ENCODE measurements around the gene HSPA8. TPM values are rescaled to one million over a fixed set of nuclear protein-coding genes. Genes with fewer than 3 reads are reported as not detected.

The HSPA8 gene
- total RNA-seq, 1 experiment from 2014 or later = 3,307 TPM

- Histone ChIP-seq H3K27ac (ENCODE audit: low read depth, low read length, poor library complexity, severe bottlenecking) (no peak overlapping the region), H3K9me3 (ENCODE audit: low read depth, low read length, poor library complexity, severe bottlenecking) (no peaks in the 10 kb centered on the region), H3K27me3 (replicated peaks; ENCODE audit: insufficient read depth, low read depth, low read length, poor library complexity) (no peaks in the 10 kb centered on the region), H3K4me1 (ENCODE audit: insufficient read depth, low read length, poor library complexity, severe bottlenecking) (no peaks in the 10 kb centered on the region), H3K36me3 (ENCODE audit: insufficient read depth, low read length, poor library complexity, severe bottlenecking) (no peaks in the 10 kb centered on the region), H3K4me3 (ENCODE audit: low read depth, low read length, poor library complexity, severe bottlenecking) (no peak overlapping the region)
- CTCF ChIA-PET = no interaction called here
- DNase-seq (ENCODE audit: low spot score) = no peak
- POLR2A ChIA-PET (ENCODE audit: low non-redundant PET) = interaction anchor here (0.7 kb wide), 1 partner anchor 1907 kb away, joined by 4 read pairs; the partner anchor contains the start of gene CCDC15
- intact Hi-C loops (cut with micrococcal nuclease; ENCODE audit: unreplicated experiment) = no loop called here
- no peak for TF ChIP-seq EZH2 (IDR thresholded peaks at IDR 0.05; ENCODE audit: borderline replicate concordance, low read depth, low read length, poor library complexity, severe bottlenecking)
- no peak for TF ChIP-seq CTCF (conservative IDR thresholded peaks at IDR 0.05; ENCODE audit: low read depth, low read length)
- BruUV-seq (replicated peaks) = no TSS peak
Observed at GRCh38 chr11:123046473-123047259, 15.3 kb downstream of the HSPA8 start.

GRCh38 chr11:123045101-123045500 is 16.8 kb downstream of the HSPA8 start:
- H3K4me1 ChIP-seq (ENCODE audit: insufficient read depth, low read length, poor library complexity, severe bottlenecking) = no peaks in the 10 kb centered on the region
- no peaks in the 10 kb centered on the region for H3K27me3 ChIP-seq (replicated peaks; ENCODE audit: insufficient read depth, low read depth, low read length, poor library complexity)
- no peaks in the 10 kb centered on the region for H3K9me3 ChIP-seq (ENCODE audit: low read depth, low read length, poor library complexity, severe bottlenecking)
- ChIA-PET CTCF (interaction anchor here (0.6 kb wide), 1 partner anchor 203 kb away, joined by 5 read pairs; no protein-coding TSS in a partner anchor), POLR2A (ENCODE audit: low non-redundant PET) (no interaction called here)
- H3K27ac ChIP-seq (ENCODE audit: low read depth, low read length, poor library complexity, severe bottlenecking) = no peak overlapping the region
- H3K4me3 ChIP-seq (ENCODE audit: low read depth, low read length, poor library complexity, severe bottlenecking) = no peak overlapping the region
- intact Hi-C loops (cut with micrococcal nuclease; ENCODE audit: unreplicated experiment) = no loop called here
- no peaks in the 10 kb centered on the region for H3K36me3 ChIP-seq (ENCODE audit: insufficient read depth, low read length, poor library complexity, severe bottlenecking)
- TF ChIP-seq CTCF (conservative IDR thresholded peaks at IDR 0.05; ENCODE audit: low read depth, low read length) (no peak), EZH2 (IDR thresholded peaks at IDR 0.05; ENCODE audit: borderline replicate concordance, low read depth, low read length, poor library complexity, severe bottlenecking) (no peak)
- BruUV-seq (replicated peaks) = no TSS peak
- no peak for DNase-seq (ENCODE audit: low spot score)

- Histone ChIP-seq H3K9me3 (ENCODE audit: low read depth, low read length, poor library complexity, severe bottlenecking) (no peaks in the 10 kb centered on the region), H3K36me3 (ENCODE audit: insufficient read depth, low read length, poor library complexity, severe bottlenecking) (no peaks in the 10 kb centered on the region), H3K4me3 (ENCODE audit: low read depth, low read length, poor library complexity, severe bottlenecking) (no peak overlapping the region), H3K27me3 (replicated peaks; ENCODE audit: insufficient read depth, low read depth, low read length, poor library complexity) (no peaks in the 10 kb centered on the region), H3K4me1 (ENCODE audit: insufficient read depth, low read length, poor library complexity, severe bottlenecking) (no peaks in the 10 kb centered on the region), H3K27ac (ENCODE audit: low read depth, low read length, poor library complexity, severe bottlenecking) (no peak overlapping the region)
- TF ChIP-seq EZH2 (IDR thresholded peaks at IDR 0.05; ENCODE audit: borderline replicate concordance, low read depth, low read length, poor library complexity, severe bottlenecking) (no peak), CTCF (conservative IDR thresholded peaks at IDR 0.05; ENCODE audit: low read depth, low read length) (no peak)
- no peak for DNase-seq (ENCODE audit: low spot score)
- intact Hi-C loops (cut with micrococcal nuclease; ENCODE audit: unreplicated experiment) = no loop called here
- CTCF ChIA-PET = no interaction called here
- POLR2A ChIA-PET (ENCODE audit: low non-redundant PET) = no interaction called here
- BruUV-seq (replicated peaks) = no TSS peak
Observed at GRCh38 chr11:123041185-123041584, 20.8 kb downstream of the HSPA8 start.

Data from A673 (cell line).